Hindlimb muscle (tissue), 1 donor: ENCODE results near the gene FLG. TPM values are rescaled to one million over a fixed set of nuclear protein-coding genes. Genes with fewer than 3 reads are reported as not detected.
"Not testable (repeated sequence)": the region's sequence is repeated elsewhere in the genome, so short reads cannot be mapped to it uniquely, and the experiment has no call there.

ENCODE experiments used
- DNase-seq: peaks from one replicate; pipeline ENCODE4 v3.0.0-alpha.2; 2013
- polyA plus RNA-seq: library from polyadenylated mRNA; unstranded; fragments of 120-200 nt; gene quantifications from one replicate; pipeline ENCODE4 v1.2.1, GENCODE V29; 2013; ENCODE audit not compliant: insufficient read length

FLG gene
- polyA plus RNA-seq, 1 donor = 1.1 TPM

DNA sequence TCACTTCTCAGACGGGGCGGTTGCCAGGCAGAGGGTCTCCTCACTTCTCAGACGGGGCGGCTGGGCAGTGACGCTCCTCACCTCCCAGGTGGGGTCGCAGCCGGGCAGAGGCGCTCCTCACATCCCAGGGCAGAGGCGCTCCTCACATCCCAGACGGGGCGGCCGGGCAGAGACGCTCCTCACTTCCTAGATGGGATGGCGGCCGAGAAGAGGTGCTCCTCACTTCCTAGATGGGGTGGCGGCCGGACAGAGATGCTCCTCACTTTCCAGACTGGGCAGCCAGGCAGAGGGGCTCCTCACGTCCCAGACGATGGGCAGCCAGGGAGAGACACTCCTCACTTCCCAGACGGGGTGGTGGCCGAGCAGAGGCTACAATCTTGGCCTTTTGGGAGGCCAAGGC lies 68.6 kb downstream of the FLG start:
- not testable (repeated sequence) for DNase-seq

Other genes starting within 250 kb of the FLG start
- not detected for gene TCHHL1, start 236.2 kb downstream of the FLG start, polyA plus RNA-seq
- gene TCHH, start 209.8 kb downstream of the FLG start, polyA plus RNA-seq = not detected
- not detected for gene RPTN, start 166.0 kb downstream of the FLG start, polyA plus RNA-seq
- 0.09 TPM for gene HRNR, start 101.0 kb downstream of the FLG start, polyA plus RNA-seq
- 0.12 TPM for gene FLG2, start 34.8 kb upstream of the FLG start, polyA plus RNA-seq
- not detected for gene CRNN, start 89.0 kb upstream of the FLG start, polyA plus RNA-seq
- gene LCE5A, start 185.6 kb upstream of the FLG start, polyA plus RNA-seq = not detected
- not detected for gene CRCT1, start 189.2 kb upstream of the FLG start, polyA plus RNA-seq
- not detected for gene LCE3E, start 241.5 kb upstream of the FLG start, polyA plus RNA-seq